ENCODE results near the gene XRN2.

Gene XRN2

GRCh38 chr20:21315138-21315537, 12.0 kb downstream of the XRN2 start:
- TF ChIP-seq CTCF (IDR thresholded peaks at IDR 0.05; ENCODE audit: low read depth, low read length), result no peak
- H3K4me3 ChIP-seq (ENCODE audit: low read depth, low read length), result no peak overlapping the region

- no peak for TF ChIP-seq CTCF (IDR thresholded peaks at IDR 0.05; ENCODE audit: low read depth, low read length)
- H3K4me3 ChIP-seq (ENCODE audit: low read depth, low read length), result no peak overlapping the region
Observed at GRCh38 chr20:21322083-21322710, 19.1 kb downstream of the XRN2 start.

GRCh38 chr20:21322921-21323331, 19.8 kb downstream of the XRN2 start:
- no peak for TF ChIP-seq CTCF (IDR thresholded peaks at IDR 0.05; ENCODE audit: low read depth, low read length)
- no peak overlapping the region for H3K4me3 ChIP-seq (ENCODE audit: low read depth, low read length)

- TF ChIP-seq CTCF (IDR thresholded peaks at IDR 0.05; ENCODE audit: low read depth, low read length), result no peak
- no peak overlapping the region for H3K4me3 ChIP-seq (ENCODE audit: low read depth, low read length)
Observed at GRCh38 chr20:21323640-21324039, 20.5 kb downstream of the XRN2 start.

- no peak overlapping the region for H3K4me3 ChIP-seq (ENCODE audit: low read depth, low read length)
- TF ChIP-seq CTCF (IDR thresholded peaks at IDR 0.05; ENCODE audit: low read depth, low read length), result no peak
Observed at GRCh38 chr20:21324126-21324525, 21.0 kb downstream of the XRN2 start.

GRCh38 chr20:21325296-21325695, 22.2 kb downstream of the XRN2 start:
- TF ChIP-seq CTCF (IDR thresholded peaks at IDR 0.05; ENCODE audit: low read depth, low read length), result no peak
- H3K4me3 ChIP-seq (ENCODE audit: low read depth, low read length), result no peak overlapping the region

- no peak overlapping the region for H3K4me3 ChIP-seq (ENCODE audit: low read depth, low read length)
- TF ChIP-seq CTCF (IDR thresholded peaks at IDR 0.05; ENCODE audit: low read depth, low read length), result no peak
Observed at GRCh38 chr20:21326700-21327099, 23.6 kb downstream of the XRN2 start.

Measured in WI38 (cell line).